ENCODE results near the gene TIAL1.
A peak's percentile ranks its signal among the peaks of the same experiment; 100 is the strongest.
"Not testable (repeated sequence)": the region's sequence is repeated elsewhere in the genome, so short reads cannot be mapped to it uniquely, and the experiment has no call there.

The TIAL1 gene

GRCh38 chr10:119545310-119545709, 51.5 kb downstream of the TIAL1 start:
- DNase-seq: no peak

- no peak for DNase-seq
Observed at GRCh38 chr10:119543814-119544642, 52.7 kb downstream of the TIAL1 start.

GRCh38 chr10:119542988-119543813, 53.6 kb downstream of the TIAL1 start:
- peak; percentile 63 for DNase-seq

- peak; percentile 84 for DNase-seq
Observed at GRCh38 chr10:119542357-119542987, 54.3 kb downstream of the TIAL1 start, which contains the start of gene RGS10. Gene RGS10 (minus strand): TSS chr10:119542719. CDS start chr10:119542638, 81 bp downstream.

GRCh38 chr10:119541459-119542356, 55.1 kb downstream of the TIAL1 start:
- peak; percentile 42 for DNase-seq

- DNase-seq: no peak
Observed at GRCh38 chr10:119541046-119541445, 55.7 kb downstream of the TIAL1 start.

- DNase-seq: no peak
Observed at GRCh38 chr10:119540038-119540437, 56.7 kb downstream of the TIAL1 start.

GRCh38 chr10:119539359-119539825, 57.4 kb downstream of the TIAL1 start:
- no peak for DNase-seq

GRCh38 chr10:119538632-119539358, 58.0 kb downstream of the TIAL1 start:
- peak; percentile 15 for DNase-seq

- DNase-seq: no peak
Observed at GRCh38 chr10:119537953-119538630, 58.7 kb downstream of the TIAL1 start.

- DNase-seq: no peak
Observed at GRCh38 chr10:119536508-119537025, 60.2 kb downstream of the TIAL1 start.

GRCh38 chr10:119535837-119536507, 60.8 kb downstream of the TIAL1 start:
- no peak for DNase-seq

GRCh38 chr10:119535305-119535704, 61.5 kb downstream of the TIAL1 start:
- no peak for DNase-seq

- no peak for DNase-seq
Observed at GRCh38 chr10:119533473-119533872, 63.3 kb downstream of the TIAL1 start.

- DNase-seq: not testable (repeated sequence)
Observed at GRCh38 chr10:119532791-119533190, 64.0 kb downstream of the TIAL1 start.

GRCh38 chr10:119532251-119532650, 64.5 kb downstream of the TIAL1 start:
- not testable (repeated sequence) for DNase-seq

- no peak for DNase-seq
Observed at GRCh38 chr10:119531067-119531466, 65.7 kb downstream of the TIAL1 start.

GRCh38 chr10:119528663-119529237, 68.0 kb downstream of the TIAL1 start:
- not testable (repeated sequence) for DNase-seq

Data from CD4-positive, alpha-beta T cell treated with Interleukin-21 for 1 hour (primary cell).